C4-2B (cell line): ENCODE data around the gene MVB12B.

Experiments
- CTCF ChIP-seq: fragments of 450-650 bp; conservative IDR thresholded peaks from 2 replicates; pipeline ENCODE4 v1.5.1; 2017; ENCODE audit warnings: mild to moderate bottlenecking
- ZFX ChIP-seq: fragments of 450-650 bp; IDR thresholded peaks from 2 replicates; pipeline ENCODE4 v1.6.1; 2017

- TF ChIP-seq CTCF (no peak), ZFX (no peak)
Measured at GRCh38 chr9:126400571-126400970, 73.9 kb downstream of the MVB12B start.
